Body of pancreas (tissue), 4 donors: ENCODE data around the gene RTN3.

Source experiments
- POLR2A ChIP-seq, 3 donors: fragments of 450-650 bp; IDR thresholded peaks; one replicate each; pipeline ENCODE4 v1.6.1; 2016; ENCODE audit warnings: antibody characterized with exemption in 3 of 3, mild to moderate bottlenecking in 2 of 3
- TF ChIP-seq, protein P1 (sequence below), 7 experiments: fragments of 450-650 bp in 4 of 7; fragments of 200-600 bp in 3 of 7; sonication (generic) in 3 of 7; IDR thresholded peaks; one replicate each; pipeline ENCODE4 v1.5.1; 2016 to 2019; ENCODE audit warnings: antibody characterized with exemption in 7 of 7

DNA sequence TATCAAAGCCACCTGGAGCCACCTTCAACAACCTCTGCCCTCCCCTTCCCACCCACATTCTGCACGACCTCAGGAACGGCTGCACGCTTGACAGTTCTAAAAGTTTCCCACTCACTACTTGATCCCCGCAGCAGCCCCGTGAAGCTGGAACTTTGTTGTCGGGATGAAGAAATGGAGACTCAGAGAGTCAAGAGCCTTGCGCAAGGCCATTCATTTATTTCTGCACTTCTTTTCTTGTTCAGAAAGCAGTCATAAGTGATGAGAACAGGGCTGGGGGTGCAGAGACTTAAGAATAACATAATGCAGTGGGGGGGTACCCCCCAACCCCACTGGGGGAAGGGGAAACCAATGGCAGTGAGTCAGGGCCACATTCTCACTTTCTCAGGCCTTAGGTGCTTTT, 89.5 kb downstream of the RTN3 start:
- TF ChIP-seq, protein P1, sequence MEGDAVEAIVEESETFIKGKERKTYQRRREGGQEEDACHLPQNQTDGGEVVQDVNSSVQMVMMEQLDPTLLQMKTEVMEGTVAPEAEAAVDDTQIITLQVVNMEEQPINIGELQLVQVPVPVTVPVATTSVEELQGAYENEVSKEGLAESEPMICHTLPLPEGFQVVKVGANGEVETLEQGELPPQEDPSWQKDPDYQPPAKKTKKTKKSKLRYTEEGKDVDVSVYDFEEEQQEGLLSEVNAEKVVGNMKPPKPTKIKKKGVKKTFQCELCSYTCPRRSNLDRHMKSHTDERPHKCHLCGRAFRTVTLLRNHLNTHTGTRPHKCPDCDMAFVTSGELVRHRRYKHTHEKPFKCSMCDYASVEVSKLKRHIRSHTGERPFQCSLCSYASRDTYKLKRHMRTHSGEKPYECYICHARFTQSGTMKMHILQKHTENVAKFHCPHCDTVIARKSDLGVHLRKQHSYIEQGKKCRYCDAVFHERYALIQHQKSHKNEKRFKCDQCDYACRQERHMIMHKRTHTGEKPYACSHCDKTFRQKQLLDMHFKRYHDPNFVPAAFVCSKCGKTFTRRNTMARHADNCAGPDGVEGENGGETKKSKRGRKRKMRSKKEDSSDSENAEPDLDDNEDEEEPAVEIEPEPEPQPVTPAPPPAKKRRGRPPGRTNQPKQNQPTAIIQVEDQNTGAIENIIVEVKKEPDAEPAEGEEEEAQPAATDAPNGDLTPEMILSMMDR (IDR thresholded peaks at IDR 0.05), result no peak
- no peak for TF ChIP-seq POLR2A (IDR thresholded peaks at IDR 0.05)
